MM.1S (cell line): ENCODE results near the gene GCGR.

ENCODE experiments used
- DNase-seq: peaks from one replicate; pipeline ENCODE4 v3.0.0-alpha.2; 2015
- H2AFZ ChIP-seq: fragments of 300-600 bp; sonication (generic); 2 replicates; pipeline ENCODE4 v1.6.0; 2016; ENCODE audit warnings: antibody characterized with exemption, low read length
- H3F3A ChIP-seq: fragments of 300-600 bp; sonication (generic); 2 replicates; pipeline ENCODE4 v1.6.1; 2016; ENCODE audit warnings: mild to moderate bottlenecking, antibody characterized with exemption, low read length, moderate library complexity, mixed read lengths; ENCODE audit not compliant: insufficient read depth
- H3K27ac ChIP-seq: fragments of 300-600 bp; sonication (generic); 2 replicates; pipeline ENCODE4 v1.5.1; 2016; ENCODE audit warnings: mild to moderate bottlenecking, low read length
- H3K27me3 ChIP-seq: fragments of 300-600 bp; sonication (generic); replicated peaks from 2 replicates; pipeline ENCODE4 v1.6.0; 2016; ENCODE audit warnings: low read length; ENCODE audit not compliant: insufficient read depth
- H3K36me3 ChIP-seq: fragments of 300-600 bp; sonication (generic); replicated peaks from 2 replicates; pipeline ENCODE4 v1.6.1; 2016; ENCODE audit warnings: mild to moderate bottlenecking, low read length, mixed read lengths; ENCODE audit not compliant: insufficient read depth
- H3K4me1 ChIP-seq: fragments of 300-600 bp; sonication (generic); 2 replicates; pipeline ENCODE4 v1.6.1; 2016; ENCODE audit warnings: low read length, mixed read lengths
- H3K4me2 ChIP-seq: fragments of 300-600 bp; sonication (generic); 2 replicates; pipeline ENCODE4 v1.6.0; 2016; ENCODE audit warnings: low read depth, low read length
- H3K4me3 ChIP-seq: fragments of 300-600 bp; sonication (generic); 2 replicates; pipeline ENCODE4 v1.5.1; 2016; ENCODE audit warnings: low read length, mixed read lengths
- H3K79me2 ChIP-seq: fragments of 300-600 bp; sonication (generic); 2 replicates; pipeline ENCODE4 v1.6.1; 2016; ENCODE audit warnings: mixed run types, low read length, mixed read lengths
- H3K9ac ChIP-seq: fragments of 300-600 bp; sonication (generic); 2 replicates; pipeline ENCODE4 v1.6.1; 2016; ENCODE audit warnings: low read length, mixed read lengths
- H3K9me2 ChIP-seq: fragments of 300-600 bp; sonication (generic); replicated peaks from 2 replicates; pipeline ENCODE4 v1.6.1; 2016; ENCODE audit warnings: mild to moderate bottlenecking, low read length, mixed read lengths; ENCODE audit not compliant: insufficient read depth
- H3K9me3 ChIP-seq: fragments of 300-600 bp; sonication (generic); replicated peaks from 2 replicates; pipeline ENCODE4 v1.6.1; 2016; ENCODE audit warnings: mild to moderate bottlenecking, low read length, mixed read lengths; ENCODE audit not compliant: insufficient read depth
- H4K20me1 ChIP-seq: fragments of 300-600 bp; sonication (generic); 2 replicates; pipeline ENCODE4 v1.6.1; 2016; ENCODE audit warnings: mild to moderate bottlenecking, low read length, moderate library complexity, mixed read lengths; ENCODE audit not compliant: insufficient read depth
- EZH2 ChIP-seq: fragments of 300-600 bp; sonication (generic); optimal IDR thresholded peaks from 2 replicates; pipeline ENCODE3; 2017; ENCODE audit warnings: low read depth, mild to moderate bottlenecking, antibody characterized with exemption, low read length, mixed read lengths
- EZH2phosphoT487 ChIP-seq: fragments of 300-600 bp; sonication (generic); IDR thresholded peaks from 2 replicates; pipeline ENCODE4 v1.6.1; 2018; ENCODE audit warnings: antibody characterized with exemption, low read length
- TF ChIP-seq, protein P1 (sequence below): fragments of 300-600 bp; sonication (generic); IDR thresholded peaks from 2 replicates; pipeline ENCODE4 v1.5.1; 2016; ENCODE audit warnings: antibody characterized with exemption, low read length, mixed read lengths

The GCGR gene

DNA sequence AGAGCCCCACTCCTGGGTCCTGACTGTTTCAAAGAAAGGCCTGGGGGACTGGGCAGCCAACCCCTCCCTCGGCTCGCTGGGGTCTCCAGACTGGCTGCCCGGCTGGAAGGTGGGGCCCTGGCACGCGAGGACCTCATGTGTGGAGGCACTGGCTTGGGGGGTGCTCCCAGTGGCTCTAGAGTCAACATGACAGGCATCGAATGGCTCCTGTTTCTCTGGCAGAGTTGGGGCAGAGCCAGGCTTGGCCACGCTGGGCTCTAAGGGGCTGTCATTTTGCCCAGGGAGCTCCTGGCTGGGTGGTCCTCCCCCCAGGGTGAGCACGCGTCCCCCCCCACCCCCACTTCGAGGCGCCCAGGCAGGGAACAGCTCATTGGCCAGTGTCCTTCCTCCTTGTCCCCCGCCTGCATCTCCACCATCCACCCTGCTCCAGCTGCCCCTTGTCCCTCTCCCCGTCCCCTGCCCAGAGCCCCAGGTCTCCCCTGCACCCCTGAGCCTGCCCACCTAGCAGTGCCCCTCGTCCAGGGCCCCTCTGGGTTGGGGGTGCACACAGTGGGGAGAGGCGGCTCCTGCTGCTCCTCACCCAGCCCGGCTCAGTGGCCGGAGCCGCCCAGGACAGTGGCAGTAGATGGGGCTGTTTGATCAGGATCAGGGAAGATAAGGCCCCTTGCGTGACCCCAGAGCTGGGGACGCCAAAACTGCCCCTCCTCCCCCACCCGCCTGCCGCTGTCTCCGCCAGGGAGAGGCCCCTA, 2.7 kb downstream of the GCGR start:
- H3K4me3 ChIP-seq: no peak overlapping the region

DNA sequence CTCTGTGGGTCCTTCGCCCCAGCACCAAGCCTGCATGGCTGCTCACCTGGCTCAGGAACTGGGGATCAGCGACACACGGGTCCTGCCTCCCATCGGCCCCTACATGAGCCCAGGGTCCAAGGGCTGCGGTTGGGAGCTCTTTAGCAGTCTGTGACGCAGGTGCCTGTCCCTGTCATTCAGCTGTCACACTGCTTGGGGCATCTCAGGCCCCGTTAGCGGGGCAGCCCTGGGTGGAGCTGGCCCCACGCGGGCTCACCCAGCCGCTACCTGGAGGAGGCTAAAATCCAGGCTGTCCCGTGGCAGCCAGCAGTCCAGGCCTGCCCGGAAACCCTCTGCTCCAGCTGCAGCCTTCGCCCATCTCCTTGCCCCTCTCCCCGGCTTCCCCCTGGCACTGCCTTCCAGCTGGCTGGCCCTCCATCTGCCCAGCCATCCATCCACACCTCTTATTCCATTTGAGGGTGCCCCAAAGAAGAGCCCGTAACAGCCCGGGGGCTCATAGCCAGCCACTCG, 3.3 kb downstream of the GCGR start:
- no peaks in the 10 kb centered on the region for H3K4me1 ChIP-seq
- no peaks in the 10 kb centered on the region for H3K79me2 ChIP-seq
- H3K4me2 ChIP-seq: no peak overlapping the region
- no peaks in the 10 kb centered on the region for H3F3A ChIP-seq
- H3K9me3 ChIP-seq: no peaks in the 10 kb centered on the region
- H3K27ac ChIP-seq: no peak overlapping the region
- no peaks in the 10 kb centered on the region for H3K9me2 ChIP-seq
- H3K27me3 ChIP-seq: peaks cover 94% of the 10 kb centered on the region
- TF ChIP-seq, protein P1, sequence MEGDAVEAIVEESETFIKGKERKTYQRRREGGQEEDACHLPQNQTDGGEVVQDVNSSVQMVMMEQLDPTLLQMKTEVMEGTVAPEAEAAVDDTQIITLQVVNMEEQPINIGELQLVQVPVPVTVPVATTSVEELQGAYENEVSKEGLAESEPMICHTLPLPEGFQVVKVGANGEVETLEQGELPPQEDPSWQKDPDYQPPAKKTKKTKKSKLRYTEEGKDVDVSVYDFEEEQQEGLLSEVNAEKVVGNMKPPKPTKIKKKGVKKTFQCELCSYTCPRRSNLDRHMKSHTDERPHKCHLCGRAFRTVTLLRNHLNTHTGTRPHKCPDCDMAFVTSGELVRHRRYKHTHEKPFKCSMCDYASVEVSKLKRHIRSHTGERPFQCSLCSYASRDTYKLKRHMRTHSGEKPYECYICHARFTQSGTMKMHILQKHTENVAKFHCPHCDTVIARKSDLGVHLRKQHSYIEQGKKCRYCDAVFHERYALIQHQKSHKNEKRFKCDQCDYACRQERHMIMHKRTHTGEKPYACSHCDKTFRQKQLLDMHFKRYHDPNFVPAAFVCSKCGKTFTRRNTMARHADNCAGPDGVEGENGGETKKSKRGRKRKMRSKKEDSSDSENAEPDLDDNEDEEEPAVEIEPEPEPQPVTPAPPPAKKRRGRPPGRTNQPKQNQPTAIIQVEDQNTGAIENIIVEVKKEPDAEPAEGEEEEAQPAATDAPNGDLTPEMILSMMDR: no peak
- TF ChIP-seq EZH2phosphoT487 (no peak), EZH2 (no peak)
- no peak overlapping the region for H3K4me3 ChIP-seq
- no peaks in the 10 kb centered on the region for H3K36me3 ChIP-seq
- no peak overlapping the region for H2AFZ ChIP-seq
- DNase-seq: no peak
- no peak overlapping the region for H3K9ac ChIP-seq
- no peaks in the 10 kb centered on the region for H4K20me1 ChIP-seq

More for the DNA sequence above, 2.7 kb downstream of the GCGR start:
- no peaks in the 10 kb centered on the region for H4K20me1 ChIP-seq
- TF ChIP-seq EZH2phosphoT487 (no peak), EZH2 (no peak)
- TF ChIP-seq, protein P1: no peak
- H3K79me2 ChIP-seq: no peaks in the 10 kb centered on the region
- H2AFZ ChIP-seq: no peak overlapping the region
- H3K27me3 ChIP-seq: peaks cover 94% of the 10 kb centered on the region
- no peaks in the 10 kb centered on the region for H3K9me2 ChIP-seq
- H3K4me1 ChIP-seq: no peaks in the 10 kb centered on the region
- no peaks in the 10 kb centered on the region for H3F3A ChIP-seq
- H3K9ac ChIP-seq: no peak overlapping the region
- H3K27ac ChIP-seq: no peak overlapping the region
- DNase-seq: no peak
- no peaks in the 10 kb centered on the region for H3K9me3 ChIP-seq
- H3K36me3 ChIP-seq: no peaks in the 10 kb centered on the region
- H3K4me2 ChIP-seq: no peak overlapping the region

DNA sequence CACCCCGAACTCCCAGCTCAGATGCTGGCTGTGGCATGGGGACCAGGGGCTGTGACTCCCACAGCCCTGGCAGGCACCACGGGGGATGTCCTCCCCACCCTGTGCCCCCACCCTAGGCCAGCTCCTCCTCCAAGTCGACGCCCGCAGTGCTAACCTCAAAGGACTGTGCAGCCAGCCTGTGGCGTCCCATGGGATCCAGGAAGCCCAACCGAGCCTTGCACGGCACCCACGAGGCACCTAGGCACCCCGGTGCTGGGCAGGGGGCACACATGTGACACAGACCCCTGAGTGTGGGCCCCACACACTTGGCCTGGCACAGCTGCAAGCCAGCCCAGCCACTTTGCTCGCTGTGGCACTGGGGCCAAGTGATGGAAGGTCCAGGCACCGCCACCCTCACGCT, 3.9 kb downstream of the GCGR start:
- Histone ChIP-seq H3K36me3 (no peaks in the 10 kb centered on the region), H3K4me2 (no peak overlapping the region), H3K4me1 (no peaks in the 10 kb centered on the region), H3K27me3 (peaks cover 94% of the 10 kb centered on the region), H3K79me2 (no peaks in the 10 kb centered on the region), H2AFZ (no peak overlapping the region), H3K9me2 (no peaks in the 10 kb centered on the region), H3K4me3 (no peak overlapping the region), H3K27ac (no peak overlapping the region), H3K9ac (no peak overlapping the region), H4K20me1 (no peaks in the 10 kb centered on the region), H3K9me3 (no peaks in the 10 kb centered on the region), H3F3A (no peaks in the 10 kb centered on the region)
- TF ChIP-seq, protein P1: no peak
- no peak for DNase-seq
